ENCODE data around the gene TMEM269.

TMEM269 gene

GRCh38 chr1:42745851-42746250 is 38.9 kb upstream of the TMEM269 start:
- Histone ChIP-seq H3K27me3 (ENCODE audit: control insufficient read depth in 3 of 3, insufficient read depth in 3 of 3, low read depth in 1 of 3, low read length in 3 of 3) (no peaks in the 10 kb centered on the region), H2AFZ (ENCODE audit: low read length) (no peak overlapping the region), H4K91ac (ENCODE audit: low read depth, low read length, poor library complexity) (no peak overlapping the region), H3K9ac (ENCODE audit: low read depth, low read length, poor library complexity) (no peak overlapping the region), H3K9me3 (replicated peaks in 1 of 2; ENCODE audit: control insufficient read depth in 2 of 2, insufficient read depth in 1 of 2, low read depth in 1 of 2, low read length in 2 of 2) (peaks cover 0 to 3% of the 10 kb centered on the region in 2 donors), H3K4ac (ENCODE audit: low read length) (no peak overlapping the region), H3K27ac (replicated peaks; ENCODE audit: low read length) (no peak overlapping the region), H2BK15ac (ENCODE audit: low read length) (no peak overlapping the region), H4K8ac (ENCODE audit: low read depth, low read length) (no peak overlapping the region), H3K23ac (ENCODE audit: low read depth, low read length, poor library complexity) (no peak overlapping the region), H3K18ac (ENCODE audit: low read length) (no peak overlapping the region), H3K79me1 (ENCODE audit: low read depth, low read length) (no peaks in the 10 kb centered on the region), H3K36me3 (replicated peaks in 1 of 2; ENCODE audit: control insufficient read depth in 2 of 2, insufficient read depth in 2 of 2, low read length in 2 of 2) (peaks cover 41 to 52% of the 10 kb centered on the region in 2 donors), H2BK12ac (ENCODE audit: low read length) (no peak overlapping the region), H3K14ac (ENCODE audit: low read length) (no peak overlapping the region), H2BK120ac (ENCODE audit: low read depth, low read length) (no peak overlapping the region), H2BK5ac (ENCODE audit: low read length) (no peak overlapping the region), H3K4me2 (ENCODE audit: insufficient read depth, low read length, poor library complexity, severe bottlenecking) (no peak overlapping the region), H3K4me1 (ENCODE audit: control insufficient read depth in 2 of 2, insufficient read depth in 1 of 2, low read depth in 1 of 2, low read length in 2 of 2) (peaks cover 4 to 5% of the 10 kb centered on the region in 2 donors), H3K4me3 (ENCODE audit: low read length in 2 of 2) (no peak overlapping the region), H2AK5ac (ENCODE audit: low read depth, low read length) (no peak overlapping the region)
- no CpG with 5 or more reads among the region's 8 CpGs for WGBS, 2 donors (ENCODE audit: extremely low coverage in 2 of 2, insufficient read length in 2 of 2, insufficient replicate concordance in 1 of 2)
- DNase-seq (ENCODE audit: low spot score): no peak

- Histone ChIP-seq H3K4ac (ENCODE audit: low read length) (no peak overlapping the region), H3K27ac (replicated peaks; ENCODE audit: low read length) (no peak overlapping the region), H3K4me2 (ENCODE audit: insufficient read depth, low read length, poor library complexity, severe bottlenecking) (no peak overlapping the region), H3K9me3 (replicated peaks in 1 of 2; ENCODE audit: control insufficient read depth in 2 of 2, insufficient read depth in 1 of 2, low read depth in 1 of 2, low read length in 2 of 2) (peaks cover 0 to 3% of the 10 kb centered on the region in 2 donors), H2AFZ (ENCODE audit: low read length) (no peak overlapping the region), H3K23ac (ENCODE audit: low read depth, low read length, poor library complexity) (no peak overlapping the region), H3K18ac (ENCODE audit: low read length) (no peak overlapping the region), H3K14ac (ENCODE audit: low read length) (no peak overlapping the region), H2BK120ac (ENCODE audit: low read depth, low read length) (no peak overlapping the region), H4K8ac (ENCODE audit: low read depth, low read length) (no peak overlapping the region), H3K9ac (ENCODE audit: low read depth, low read length, poor library complexity) (no peak overlapping the region), H3K4me1 (ENCODE audit: control insufficient read depth in 2 of 2, insufficient read depth in 1 of 2, low read depth in 1 of 2, low read length in 2 of 2) (no peaks in the 10 kb centered on the region), H3K36me3 (replicated peaks in 1 of 2; ENCODE audit: control insufficient read depth in 2 of 2, insufficient read depth in 2 of 2, low read length in 2 of 2) (peaks cover 42 to 54% of the 10 kb centered on the region in 2 donors), H2AK5ac (ENCODE audit: low read depth, low read length) (no peak overlapping the region), H3K27me3 (ENCODE audit: control insufficient read depth in 3 of 3, insufficient read depth in 3 of 3, low read depth in 1 of 3, low read length in 3 of 3) (no peaks in the 10 kb centered on the region), H4K91ac (ENCODE audit: low read depth, low read length, poor library complexity) (no peak overlapping the region), H2BK15ac (ENCODE audit: low read length) (no peak overlapping the region), H3K79me1 (ENCODE audit: low read depth, low read length) (no peaks in the 10 kb centered on the region), H2BK5ac (ENCODE audit: low read length) (no peak overlapping the region), H2BK12ac (ENCODE audit: low read length) (no peak overlapping the region), H3K4me3 (ENCODE audit: low read length in 2 of 2) (no peak overlapping the region)
- no peak for DNase-seq (ENCODE audit: low spot score)
- WGBS, 2 donors (ENCODE audit: extremely low coverage in 2 of 2, insufficient read length in 2 of 2, insufficient replicate concordance in 1 of 2): no CpG with 5 or more reads among the region's 12 CpGs
Measured at GRCh38 chr1:42746436-42747105, 38.2 kb upstream of the TMEM269 start.

- Histone ChIP-seq H4K8ac (ENCODE audit: low read depth, low read length) (no peak overlapping the region), H4K91ac (ENCODE audit: low read depth, low read length, poor library complexity) (no peak overlapping the region)
- peak; percentile 39 for DNase-seq (ENCODE audit: low spot score)
Measured at GRCh38 chr1:42747125-42747524, 37.7 kb upstream of the TMEM269 start.

GRCh38 chr1:42748021-42748420 is 36.8 kb upstream of the TMEM269 start:
- Histone ChIP-seq H2BK12ac (ENCODE audit: low read length) (no peak overlapping the region), H2BK120ac (ENCODE audit: low read depth, low read length) (no peak overlapping the region), H4K8ac (ENCODE audit: low read depth, low read length) (peak overlapping the region; percentile 30), H2BK15ac (ENCODE audit: low read length) (no peak overlapping the region), H3K14ac (ENCODE audit: low read length) (no peak overlapping the region), H3K18ac (ENCODE audit: low read length) (no peak overlapping the region), H3K36me3 (replicated peaks in 1 of 2; ENCODE audit: control insufficient read depth in 2 of 2, insufficient read depth in 2 of 2, low read length in 2 of 2) (peaks cover 54 to 68% of the 10 kb centered on the region in 2 donors), H4K91ac (ENCODE audit: low read depth, low read length, poor library complexity) (no peak overlapping the region), H3K4me2 (ENCODE audit: insufficient read depth, low read length, poor library complexity, severe bottlenecking) (no peak overlapping the region), H3K4me1 (ENCODE audit: control insufficient read depth in 2 of 2, insufficient read depth in 1 of 2, low read depth in 1 of 2, low read length in 2 of 2) (no peaks in the 10 kb centered on the region), H3K27ac (replicated peaks; ENCODE audit: low read length) (no peak overlapping the region), H3K27me3 (ENCODE audit: control insufficient read depth in 3 of 3, insufficient read depth in 3 of 3, low read depth in 1 of 3, low read length in 3 of 3) (no peaks in the 10 kb centered on the region), H2BK5ac (ENCODE audit: low read length) (no peak overlapping the region), H3K9ac (ENCODE audit: low read depth, low read length, poor library complexity) (no peak overlapping the region), H3K23ac (ENCODE audit: low read depth, low read length, poor library complexity) (no peak overlapping the region), H2AK5ac (ENCODE audit: low read depth, low read length) (no peak overlapping the region), H3K79me1 (ENCODE audit: low read depth, low read length) (no peaks in the 10 kb centered on the region), H3K9me3 (replicated peaks in 1 of 2; ENCODE audit: control insufficient read depth in 2 of 2, insufficient read depth in 1 of 2, low read depth in 1 of 2, low read length in 2 of 2) (peaks cover 11 to 12% of the 10 kb centered on the region in 2 donors), H3K4ac (ENCODE audit: low read length) (no peak overlapping the region), H3K4me3 (ENCODE audit: low read length in 2 of 2) (no peak overlapping the region), H2AFZ (ENCODE audit: low read length) (no peak overlapping the region)
- DNase-seq (ENCODE audit: low spot score): no peak
- no CpG with 5 or more reads among the region's 10 CpGs for WGBS, 2 donors (ENCODE audit: extremely low coverage in 2 of 2, insufficient read length in 2 of 2, insufficient replicate concordance in 1 of 2)

More at GRCh38 chr1:42747125-42747524, 37.7 kb upstream of the TMEM269 start:
- Histone ChIP-seq H3K36me3 (replicated peaks in 1 of 2; ENCODE audit: control insufficient read depth in 2 of 2, insufficient read depth in 2 of 2, low read length in 2 of 2) (peaks cover 47 to 59% of the 10 kb centered on the region in 2 donors), H3K9ac (ENCODE audit: low read depth, low read length, poor library complexity) (no peak overlapping the region), H3K18ac (ENCODE audit: low read length) (no peak overlapping the region), H3K4me1 (ENCODE audit: control insufficient read depth in 2 of 2, insufficient read depth in 1 of 2, low read depth in 1 of 2, low read length in 2 of 2) (no peaks in the 10 kb centered on the region), H3K27me3 (ENCODE audit: control insufficient read depth in 3 of 3, insufficient read depth in 3 of 3, low read depth in 1 of 3, low read length in 3 of 3) (no peaks in the 10 kb centered on the region), H3K4ac (ENCODE audit: low read length) (no peak overlapping the region), H3K27ac (replicated peaks; ENCODE audit: low read length) (no peak overlapping the region), H3K9me3 (replicated peaks in 1 of 2; ENCODE audit: control insufficient read depth in 2 of 2, insufficient read depth in 1 of 2, low read depth in 1 of 2, low read length in 2 of 2) (peaks cover 5 to 8% of the 10 kb centered on the region in 2 donors), H3K4me2 (ENCODE audit: insufficient read depth, low read length, poor library complexity, severe bottlenecking) (no peak overlapping the region), H3K14ac (ENCODE audit: low read length) (no peak overlapping the region), H3K79me1 (ENCODE audit: low read depth, low read length) (no peaks in the 10 kb centered on the region), H2BK15ac (ENCODE audit: low read length) (no peak overlapping the region), H3K4me3 (ENCODE audit: low read length in 2 of 2) (no peak overlapping the region), H3K23ac (ENCODE audit: low read depth, low read length, poor library complexity) (peak overlapping the region; percentile 43), H2BK12ac (ENCODE audit: low read length) (no peak overlapping the region), H2AFZ (ENCODE audit: low read length) (no peak overlapping the region), H2BK120ac (ENCODE audit: low read depth, low read length) (no peak overlapping the region), H2BK5ac (ENCODE audit: low read length) (no peak overlapping the region), H2AK5ac (ENCODE audit: low read depth, low read length) (no peak overlapping the region)
- no CpG with 5 or more reads among the region's 14 CpGs for WGBS, 2 donors (ENCODE audit: extremely low coverage in 2 of 2, insufficient read length in 2 of 2, insufficient replicate concordance in 1 of 2)
